Keratinocyte (primary cell): ENCODE data around the gene NFKBIL1.

Experiments
- CTCF ChIP-seq, 3 experiments: IDR thresholded peaks in 1 of 3; conservative IDR thresholded peaks in 1 of 3; optimal IDR thresholded peaks in 1 of 3; 2 replicates in 2 of 3; 3 replicates in 1 of 3; pipeline versions ENCODE3 to v1.5.1; 2011; ENCODE audit warnings: low read length in 3 of 3, mild to moderate bottlenecking in 3 of 3, moderate library complexity in 2 of 3, control low read depth in 1 of 3, inconsistent platforms in 1 of 3; ENCODE audit not compliant: insufficient read depth in 2 of 3; ENCODE audit errors: extremely low read depth in 1 of 3
- EZH2 ChIP-seq: IDR thresholded peaks from one replicate; pipeline ENCODE4 v1.6.1; 2012; ENCODE audit warnings: inconsistent platforms, mild to moderate bottlenecking, low read length, moderate library complexity

GRCh38 chr6:31558631-31559500, 11.5 kb downstream of the NFKBIL1 start:
- TF ChIP-seq CTCF (optimal IDR thresholded peaks at IDR 0.05 in 1 of 3, IDR thresholded peaks at IDR 0.05 in 1 of 3, conservative IDR thresholded peaks at IDR 0.05 in 1 of 3; ENCODE audit: extremely low read depth in 1 of 3, insufficient read depth in 2 of 3, low read length in 3 of 3) (no peak), EZH2 (no peak)
